GM12878 (cell line): Measurements from ENCODE around the gene LANCL3. TPM values are rescaled to one million over a fixed set of nuclear protein-coding genes. Genes with fewer than 3 reads are reported as not detected.
"Not testable (repeated sequence)": the region's sequence is repeated elsewhere in the genome, so short reads cannot be mapped to it uniquely, and the experiment has no call there.

Experiments
- ATAC-seq: fragments of 200-7000 bp; cut with Tn5 transposase; 3 replicates; pipeline ENCODE4 v1.9.1; 2020; ENCODE audit warnings: mild to moderate bottlenecking, moderate library complexity
- BruUV-seq: library from RNA; stranded (reverse); fragments of 400-500 nt; replicated peaks from 2 replicates; lab custom pipeline; 2021; lab: Mats Ljungman, UMichigan
- CTCF ChIA-PET: fragments of 300-600 bp; sonication (Branson Sonifier 250); formaldehyde crosslinking; extraction: SDS; loops from one replicate; lab custom pipeline; 2021; ENCODE audit warnings: inconsistent platforms; lab: Yijun Ruan, JAX
- POLR2A ChIA-PET: fragments of 350-600 bp; formaldehyde crosslinking; extraction: SDS; loops from one replicate; lab custom pipeline; 2021; ENCODE audit warnings: inconsistent platforms; lab: Charles Lee
- RAD21 ChIA-PET: fragments of 300-600 bp; sonication (Branson Sonifier 250); formaldehyde crosslinking; loops from one replicate; lab custom pipeline; 2023; ENCODE audit warnings: antibody characterized with exemption; ENCODE audit not compliant: unreplicated experiment; lab: Charles Lee
- SMC1A ChIA-PET: fragments of 300-600 bp; sonication (Branson Sonifier 250); formaldehyde crosslinking; loops from one replicate; lab custom pipeline; 2023; ENCODE audit not compliant: unreplicated experiment, uncharacterized antibody; lab: Charles Lee
- DNase-seq: peaks from one replicate; pipeline ENCODE4 v3.0.0-alpha.2; 2011; ENCODE audit warnings: low read depth, low spot score
- FAIRE-seq: peaks from 3 replicates; lab custom pipeline; 2011; peaks lifted over from hg19 to GRCh38; lab: Jason Lieb, UNC
- H2AFZ ChIP-seq: 2 replicates; pipeline ENCODE4 v1.6.0; 2011; ENCODE audit warnings: low read depth, low read length, control low read depth; ENCODE audit not compliant: control insufficient read depth
- H3K27ac ChIP-seq: 2 replicates; pipeline ENCODE4 v1.5.1; 2011; ENCODE audit warnings: control low read depth; ENCODE audit not compliant: control insufficient read depth, insufficient read depth
- H3K27me3 ChIP-seq, 2 experiments: replicated peaks in 1 of 2; 2 replicates each; pipeline versions ENCODE4 v1.6.0 to v1.6.1; 2011; ENCODE audit warnings: low read length in 1 of 2; ENCODE audit not compliant: control insufficient read depth in 2 of 2, insufficient read depth in 2 of 2
- H3K36me3 ChIP-seq, 2 experiments: 2 replicates each; pipeline ENCODE4 v1.5.1; 2011; ENCODE audit warnings: low read length in 1 of 2; ENCODE audit not compliant: control insufficient read depth in 2 of 2, insufficient read depth in 2 of 2
- H3K4me1 ChIP-seq: 2 replicates; pipeline ENCODE4 v1.6.1; 2011; ENCODE audit warnings: mild to moderate bottlenecking, low read length, moderate library complexity, mixed read lengths; ENCODE audit not compliant: control insufficient read depth, insufficient read depth
- H3K4me2 ChIP-seq: 2 replicates; pipeline ENCODE4 v1.6.0; 2011; ENCODE audit warnings: control low read depth; ENCODE audit not compliant: control insufficient read depth, insufficient read depth
- H3K4me3 ChIP-seq: fragments of 200-600 bp; sonication (generic); 2 replicates; pipeline ENCODE4 v1.5.1; 2016
- H3K79me2 ChIP-seq: 2 replicates; pipeline ENCODE4 v1.6.0; 2011; ENCODE audit warnings: low read length; ENCODE audit not compliant: control insufficient read depth, insufficient read depth
- H3K9ac ChIP-seq: 2 replicates; pipeline ENCODE4 v1.8.0; 2011; ENCODE audit warnings: low read length, control low read depth, mixed read lengths; ENCODE audit not compliant: control insufficient read depth, insufficient read depth
- H3K9me3 ChIP-seq: replicated peaks from 3 replicates; pipeline ENCODE4 v1.5.1; 2011; ENCODE audit warnings: mild to moderate bottlenecking, low read length; ENCODE audit not compliant: control insufficient read depth, insufficient read depth
- H4K20me1 ChIP-seq: 2 replicates; pipeline ENCODE4 v1.6.0; 2011; ENCODE audit not compliant: control insufficient read depth, insufficient read depth
- WGBS: methylation state at CpG from one replicate; pipeline ENCODE4 v1.1.6; 2016; ENCODE audit warnings: low lambda C conversion rate; ENCODE audit not compliant: insufficient replicate concordance, insufficient coverage; ENCODE audit errors: missing lambda C conversion rate; 5-methylcytosine and 5-hydroxymethylcytosine counted together
- in situ Hi-C: fragments of 300-500 bp; cut with MboI; formaldehyde crosslinking; loops from 9 replicates; pipeline ENCODE4 v1.14.3; 2018; ENCODE audit warnings: mixed read lengths
- intact Hi-C: fragments of 100-400 bp; cut with micrococcal nuclease; formaldehyde crosslinking; loops from one replicate; pipeline ENCODE4 v1.14.2; 2022; ENCODE audit not compliant: unreplicated experiment
- polyA plus RNA-seq, 11 experiments: library from polyadenylated mRNA; depleted of rRNA in 4 of 11; unstranded in 6 of 11; stranded (reverse) in 5 of 11; fragments of >200 nt; fragmentation: Nextera tagmentation in 4 of 11; fragmentation: Illumina TruSeq in 1 of 11; extraction: Ambion mirVana in 4 of 11; extraction: Trizol in 1 of 11; gene quantifications; 1 replicate in 1 of 11; 2 replicates in 10 of 11; pipeline versions ENCODE4 v1.2.1 to v1.2.3, GENCODE V29; 2011 to 2016; ENCODE audit warnings: inconsistent platforms in 2 of 11, missing spikeins in 2 of 11, low read depth in 1 of 11
- total RNA-seq, 4 experiments: library from RNA; depleted of rRNA in 3 of 4; stranded (reverse); fragments of >200 nt in 3 of 4; fragmentation: Illumina TruSeq in 1 of 4; extraction: Trizol in 1 of 4; gene quantifications; 2 replicates each; pipeline versions ENCODE4 v1.2.1 to v1.2.3, GENCODE V29; 2013 to 2021

LANCL3 gene
- total and polyA plus RNA-seq, 10 of the 15 experiments (the other 5 are each of a cell fraction or from before 2014, with no cell fraction given), result not detected

DNA sequence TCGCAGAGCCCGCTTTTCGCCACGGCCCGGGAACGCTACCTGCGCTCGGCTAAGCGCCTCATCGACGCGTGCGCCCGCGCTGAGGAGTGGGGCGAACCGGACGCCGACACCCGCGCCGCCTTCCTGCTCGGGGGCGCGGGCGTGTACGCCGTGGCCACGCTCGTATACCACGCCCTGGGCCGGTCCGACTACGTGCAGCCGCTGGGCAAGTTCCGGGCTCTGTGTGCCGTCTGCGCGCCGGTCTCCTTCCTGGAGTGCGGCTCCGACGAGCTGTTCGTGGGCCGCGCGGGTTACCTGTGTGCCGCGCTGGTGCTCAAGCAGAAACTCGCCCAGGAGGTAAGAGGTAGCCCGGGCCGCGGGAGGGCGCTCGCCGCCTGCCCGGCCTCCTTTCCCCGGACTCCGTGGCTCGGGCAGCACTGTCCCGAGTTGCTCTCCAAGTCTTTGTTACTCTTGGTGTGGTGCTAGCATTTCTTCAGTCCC lies 687 bp downstream of the LANCL3 start:
- H3K27ac ChIP-seq, intact Hi-C loops, BruUV-seq, H3K79me2 ChIP-seq, DNase-seq, H4K20me1 ChIP-seq, in situ Hi-C loops, H3K4me3 ChIP-seq, FAIRE-seq, POLR2A ChIA-PET, SMC1A ChIA-PET, H2AFZ ChIP-seq, H3K4me2 ChIP-seq, H3K36me3 ChIP-seq, H3K9me3 ChIP-seq, CTCF ChIA-PET, H3K9ac ChIP-seq, ATAC-seq, RAD21 ChIA-PET, H3K27me3 ChIP-seq, H3K4me1 ChIP-seq: not testable (repeated sequence)
- 27% methylated on average over 11 of the region's 61 CpGs for WGBS

GRCh38 chrX:37573121-37573520 lies 1.7 kb downstream of the LANCL3 start:
- intact Hi-C loops, H3K9me3 ChIP-seq, H3K36me3 ChIP-seq, H3K9ac ChIP-seq, RAD21 ChIA-PET, DNase-seq, in situ Hi-C loops, H3K27me3 ChIP-seq, POLR2A ChIA-PET, SMC1A ChIA-PET, BruUV-seq, H3K4me3 ChIP-seq, H3K4me1 ChIP-seq, CTCF ChIA-PET, H3K4me2 ChIP-seq, H2AFZ ChIP-seq, ATAC-seq, H3K79me2 ChIP-seq, H3K27ac ChIP-seq, H4K20me1 ChIP-seq, FAIRE-seq: not testable (repeated sequence)
- 0% methylated on average over 2 of the region's 2 CpGs for WGBS
